HG02884 (cell line): ENCODE data around the gene PROSER1.
"Not testable (repeated sequence)": the region's sequence is repeated elsewhere in the genome, so short reads cannot be mapped to it uniquely, and the experiment has no call there.

Source experiments
- ATAC-seq: cut with Tn5 transposase; IDR thresholded peaks from one replicate; pipeline ENCODE4 v1.9.1; 2021; ENCODE audit warnings: mild to moderate bottlenecking, moderate library complexity; ENCODE audit not compliant: unreplicated experiment

PROSER1 gene

GRCh38 chr13:39032150-39032549 lies 5.7 kb downstream of the PROSER1 start:
- ATAC-seq = no peak

DNA sequence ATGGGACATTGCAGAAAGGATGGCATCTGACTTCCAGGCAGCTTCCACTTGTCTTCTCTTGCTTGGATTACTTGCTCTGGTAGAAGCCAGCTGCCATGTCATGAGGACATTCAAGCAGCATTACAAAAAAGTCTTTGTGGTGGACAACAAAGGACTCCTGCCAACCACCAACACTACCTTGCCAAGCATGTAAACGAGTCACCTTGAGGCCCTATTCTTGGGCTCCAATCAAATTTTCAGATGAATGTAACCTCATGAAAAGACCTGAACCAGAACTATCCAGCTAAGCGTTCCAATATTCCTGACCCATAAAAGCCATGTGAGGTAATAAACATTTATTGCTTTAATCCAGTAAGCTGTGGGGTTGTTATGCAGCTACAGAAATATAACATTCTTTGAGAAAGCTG lies 12.5 kb downstream of the PROSER1 start:
- ATAC-seq = no peak

DNA sequence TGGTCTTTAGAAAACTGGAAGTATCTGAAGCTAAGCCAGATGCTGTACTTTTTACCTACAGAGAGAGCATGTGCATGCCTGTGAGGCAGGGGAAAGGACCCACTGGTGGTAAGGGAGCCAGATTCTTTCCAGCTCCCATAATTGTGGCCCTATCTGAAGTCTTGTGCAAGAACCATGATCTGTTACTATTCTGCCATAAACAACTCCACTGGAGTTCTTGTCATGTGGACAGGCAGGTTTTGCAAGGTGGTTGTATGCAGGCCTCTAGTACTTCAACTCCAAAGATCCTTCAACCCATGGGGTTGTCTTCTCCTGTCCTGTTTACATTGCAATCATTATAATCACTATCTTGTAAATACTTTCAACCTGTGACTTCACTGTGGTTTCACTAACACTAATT lies 14.1 kb downstream of the PROSER1 start:
- no peak for ATAC-seq

DNA sequence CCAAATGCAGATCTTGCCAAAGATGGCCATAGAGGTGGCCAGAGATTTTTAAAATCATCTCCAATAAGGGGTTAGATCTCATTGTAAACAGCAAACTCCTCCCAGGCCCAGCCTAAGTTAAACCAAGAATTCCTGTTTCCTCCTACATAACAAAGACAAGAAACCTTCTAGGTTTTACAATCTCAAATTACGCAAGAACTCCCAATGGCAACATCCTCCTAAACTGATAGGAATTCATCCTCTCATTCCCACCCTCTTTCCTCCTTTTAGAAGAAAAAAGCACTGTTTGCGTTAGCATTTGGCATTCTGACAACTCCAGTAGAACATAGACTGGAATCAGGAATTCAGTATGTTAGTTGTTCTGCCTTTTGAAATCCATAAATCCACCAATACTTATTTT lies 14.6 kb downstream of the PROSER1 start:
- no peak for ATAC-seq

- ATAC-seq = no peak
Observed at GRCh38 chr13:39020853-39021462, 16.9 kb downstream of the PROSER1 start.

- peak; percentile 76 for ATAC-seq
Observed at GRCh38 chr13:39016787-39017186, 21.1 kb downstream of the PROSER1 start.

- ATAC-seq = peak; percentile 77
Observed at GRCh38 chr13:39016087-39016486, 21.8 kb downstream of the PROSER1 start.

GRCh38 chr13:39013462-39013861 lies 24.4 kb downstream of the PROSER1 start:
- no peak for ATAC-seq

GRCh38 chr13:39012608-39013007 lies 25.3 kb downstream of the PROSER1 start:
- no peak for ATAC-seq

- ATAC-seq = not testable (repeated sequence)
Observed at GRCh38 chr13:39006371-39007111, 31.3 kb downstream of the PROSER1 start.

GRCh38 chr13:38998739-38999138 lies 39.1 kb downstream of the PROSER1 start:
- no peak for ATAC-seq

DNA sequence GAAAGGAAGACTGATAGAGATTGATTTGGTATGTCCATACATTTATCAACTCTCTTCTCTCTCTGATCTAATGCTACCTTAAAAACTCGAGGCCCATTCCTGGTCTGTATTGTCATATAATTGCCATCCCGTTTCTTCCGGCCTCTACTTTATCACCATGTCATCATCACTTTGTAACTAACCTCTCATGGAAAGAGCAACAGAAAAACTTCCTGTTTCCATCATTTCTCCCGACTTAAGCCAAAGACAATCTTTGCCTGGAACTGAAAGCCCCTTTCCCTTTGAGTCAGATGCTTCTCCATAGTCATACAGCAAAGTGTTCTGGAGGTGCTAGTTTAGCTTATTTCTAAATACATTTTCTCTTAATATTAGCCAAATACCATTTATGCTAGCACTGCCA lies 44.5 kb downstream of the PROSER1 start:
- ATAC-seq = no peak

- ATAC-seq = no peak
Observed at GRCh38 chr13:38990693-38991092, 47.2 kb downstream of the PROSER1 start, which contains the start of gene STOML3. STOML3 (minus strand) TSS chr13:38990831; CDS start chr13:38990721, 110 bp downstream.

- ATAC-seq = no peak
Observed at GRCh38 chr13:38981096-38981495, 56.8 kb downstream of the PROSER1 start.

GRCh38 chr13:38980750-38981078 lies 57.2 kb downstream of the PROSER1 start:
- no peak for ATAC-seq

- ATAC-seq = no peak
Observed at GRCh38 chr13:38979891-38980749, 57.8 kb downstream of the PROSER1 start.

- no peak for ATAC-seq
Observed at GRCh38 chr13:38970380-38971051, 67.4 kb downstream of the PROSER1 start.

- ATAC-seq = no peak
Observed at GRCh38 chr13:38969187-38969586, 68.7 kb downstream of the PROSER1 start.

DNA sequence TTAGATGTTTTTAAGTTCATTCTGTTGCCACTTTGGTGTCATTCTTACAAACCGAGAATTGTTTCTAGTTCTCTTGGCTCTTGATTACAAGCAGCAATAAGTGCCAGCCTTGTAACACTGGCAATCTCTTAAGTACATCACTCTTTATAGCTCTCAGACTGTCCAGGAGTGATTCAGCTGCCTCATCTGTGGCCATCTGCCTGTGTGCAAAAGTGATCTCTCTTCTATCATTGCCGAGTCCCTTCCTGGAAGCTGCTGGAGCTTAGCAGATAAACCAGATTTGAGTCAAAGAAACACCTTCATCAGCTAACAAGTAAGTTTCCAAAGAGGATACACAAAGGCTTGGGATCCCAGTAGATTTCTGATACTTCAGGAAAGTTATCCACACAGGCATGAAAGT lies 70.4 kb downstream of the PROSER1 start:
- ATAC-seq = no peak

DNA sequence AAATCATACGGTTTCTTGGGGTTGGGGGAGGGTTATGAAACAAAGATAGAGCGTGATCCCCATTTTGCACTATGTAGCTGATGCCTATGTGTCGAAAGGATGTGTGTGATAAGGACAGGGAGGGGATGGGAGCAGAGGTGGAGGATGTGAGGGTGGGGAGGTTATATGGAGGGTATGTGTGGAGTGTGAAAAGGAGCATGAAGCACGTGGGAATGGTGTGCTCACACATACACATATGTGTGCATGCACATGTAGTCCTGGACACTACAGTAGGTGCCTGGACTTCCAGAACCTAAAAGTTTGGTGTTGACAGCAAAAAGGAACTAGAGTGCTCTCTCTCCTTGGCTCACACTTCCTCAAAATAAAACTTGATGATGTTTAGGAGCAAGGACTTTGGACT lies 72.6 kb downstream of the PROSER1 start:
- ATAC-seq = no peak

DNA sequence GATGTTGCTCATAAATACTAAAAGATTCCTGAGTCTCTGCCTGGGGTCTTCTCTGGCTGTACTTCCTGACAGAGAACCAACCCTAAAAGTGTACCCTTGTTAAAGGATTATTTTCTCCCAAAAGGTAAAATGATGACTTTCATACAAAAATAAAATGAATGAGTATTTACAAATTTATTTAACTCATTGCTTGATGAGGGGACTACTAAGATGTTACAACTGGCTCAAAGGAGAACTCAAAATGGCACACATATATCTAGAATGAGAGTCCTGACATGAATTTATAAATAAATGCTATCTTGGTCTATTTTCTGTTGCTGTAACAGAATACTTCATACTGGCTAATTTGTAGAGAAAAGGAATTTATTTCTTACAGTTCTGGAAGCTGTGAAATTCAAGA lies 77.7 kb downstream of the PROSER1 start:
- ATAC-seq = no peak
